Measurements from ENCODE around the gene CCDC134.

Gene CCDC134

DNA sequence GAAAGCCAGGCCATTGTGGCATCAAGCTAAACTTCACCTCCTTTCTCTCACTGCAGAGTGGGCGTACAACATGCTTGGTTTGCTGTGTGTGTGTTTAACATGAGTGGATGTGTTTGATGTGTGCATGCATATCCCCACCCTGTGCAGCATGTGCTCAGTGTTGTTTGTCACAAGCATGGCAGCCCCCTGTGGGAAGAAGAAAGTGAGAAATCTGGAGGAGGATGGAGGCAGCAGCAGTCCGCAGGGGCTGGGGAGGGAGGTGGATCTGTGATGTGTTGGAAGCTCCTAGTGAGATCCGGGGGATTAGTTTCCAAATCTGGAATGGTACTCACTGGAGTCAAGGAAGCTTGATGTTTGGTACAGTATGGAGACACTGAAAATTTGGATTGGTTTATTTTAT is 24.1 kb upstream of the CCDC134 start:
- TF ChIP-seq, protein P1, sequence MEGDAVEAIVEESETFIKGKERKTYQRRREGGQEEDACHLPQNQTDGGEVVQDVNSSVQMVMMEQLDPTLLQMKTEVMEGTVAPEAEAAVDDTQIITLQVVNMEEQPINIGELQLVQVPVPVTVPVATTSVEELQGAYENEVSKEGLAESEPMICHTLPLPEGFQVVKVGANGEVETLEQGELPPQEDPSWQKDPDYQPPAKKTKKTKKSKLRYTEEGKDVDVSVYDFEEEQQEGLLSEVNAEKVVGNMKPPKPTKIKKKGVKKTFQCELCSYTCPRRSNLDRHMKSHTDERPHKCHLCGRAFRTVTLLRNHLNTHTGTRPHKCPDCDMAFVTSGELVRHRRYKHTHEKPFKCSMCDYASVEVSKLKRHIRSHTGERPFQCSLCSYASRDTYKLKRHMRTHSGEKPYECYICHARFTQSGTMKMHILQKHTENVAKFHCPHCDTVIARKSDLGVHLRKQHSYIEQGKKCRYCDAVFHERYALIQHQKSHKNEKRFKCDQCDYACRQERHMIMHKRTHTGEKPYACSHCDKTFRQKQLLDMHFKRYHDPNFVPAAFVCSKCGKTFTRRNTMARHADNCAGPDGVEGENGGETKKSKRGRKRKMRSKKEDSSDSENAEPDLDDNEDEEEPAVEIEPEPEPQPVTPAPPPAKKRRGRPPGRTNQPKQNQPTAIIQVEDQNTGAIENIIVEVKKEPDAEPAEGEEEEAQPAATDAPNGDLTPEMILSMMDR (IDR thresholded peaks at IDR 0.05; ENCODE audit: low read depth, low read length): no peak
- no peak overlapping the region for H3K4me3 ChIP-seq (ENCODE audit: low read depth, low read length)

DNA sequence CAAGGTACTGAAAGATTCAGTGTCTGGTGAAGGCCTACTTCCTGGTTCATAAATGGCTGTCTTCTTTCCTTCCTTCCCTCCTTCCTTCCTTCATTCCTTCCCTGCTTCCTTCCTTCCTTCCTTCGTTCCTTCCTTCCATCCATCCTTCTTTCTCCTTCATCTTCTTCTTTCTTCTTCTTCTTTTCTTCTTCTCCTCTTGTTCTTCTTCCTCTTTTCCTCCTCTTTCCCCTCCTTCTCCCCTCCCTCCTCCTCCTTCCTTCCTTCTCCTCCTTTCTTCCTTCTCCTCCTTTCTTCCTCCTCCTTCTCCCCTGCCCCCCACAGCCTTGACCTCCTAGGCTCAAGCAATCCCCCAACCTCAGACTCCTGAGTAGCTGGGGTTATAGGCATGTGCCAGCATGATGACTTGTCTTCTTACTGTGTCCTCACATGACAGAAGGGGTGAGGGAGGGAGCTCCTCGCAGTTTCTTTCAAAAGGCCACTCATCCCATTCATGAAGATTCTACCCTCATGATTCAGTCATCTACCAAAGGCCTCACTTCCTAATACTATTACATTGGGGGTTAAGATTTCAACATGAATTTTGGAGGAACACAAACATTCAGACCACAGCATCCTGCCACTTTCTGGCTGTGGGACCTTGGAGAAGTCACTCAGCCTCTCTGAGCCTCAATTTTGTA is 22.6 kb upstream of the CCDC134 start:
- TF ChIP-seq, protein P1 (IDR thresholded peaks at IDR 0.05; ENCODE audit: low read depth, low read length): no peak

DNA sequence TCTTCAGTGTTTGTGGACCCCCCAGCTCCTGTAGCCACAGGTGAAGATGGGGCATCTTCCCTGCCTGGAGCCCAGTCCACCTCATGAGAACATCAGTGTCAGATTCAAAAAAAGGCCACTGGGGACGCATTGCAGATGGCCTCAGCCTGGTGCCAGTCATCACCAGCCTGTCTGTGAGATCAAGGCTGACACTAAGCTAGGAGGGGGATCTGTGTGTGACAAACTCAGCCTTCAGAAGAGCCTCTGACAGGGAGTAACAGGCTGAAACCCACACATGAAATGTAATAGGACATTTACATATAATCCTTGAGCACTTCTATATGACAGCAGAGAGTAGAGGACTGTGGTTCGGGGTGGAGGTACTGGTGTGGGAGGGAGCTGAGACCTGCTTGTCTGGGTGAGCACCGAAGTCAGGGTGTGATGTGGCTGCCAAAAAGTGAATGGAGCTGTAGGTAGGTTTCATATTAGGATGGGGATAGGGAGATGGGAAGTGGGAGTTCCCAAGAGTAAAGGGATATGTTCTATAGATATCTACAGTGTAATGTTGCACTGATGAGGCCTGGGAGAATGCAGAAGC is 20.5 kb upstream of the CCDC134 start:
- no peak overlapping the region for H3K4me3 ChIP-seq (ENCODE audit: low read depth, low read length)
- TF ChIP-seq, protein P1 (IDR thresholded peaks at IDR 0.05; ENCODE audit: low read depth, low read length): no peak

More for the DNA sequence above, 22.6 kb upstream of the CCDC134 start:
- H3K4me3 ChIP-seq (ENCODE audit: low read depth, low read length): no peak overlapping the region

DNA sequence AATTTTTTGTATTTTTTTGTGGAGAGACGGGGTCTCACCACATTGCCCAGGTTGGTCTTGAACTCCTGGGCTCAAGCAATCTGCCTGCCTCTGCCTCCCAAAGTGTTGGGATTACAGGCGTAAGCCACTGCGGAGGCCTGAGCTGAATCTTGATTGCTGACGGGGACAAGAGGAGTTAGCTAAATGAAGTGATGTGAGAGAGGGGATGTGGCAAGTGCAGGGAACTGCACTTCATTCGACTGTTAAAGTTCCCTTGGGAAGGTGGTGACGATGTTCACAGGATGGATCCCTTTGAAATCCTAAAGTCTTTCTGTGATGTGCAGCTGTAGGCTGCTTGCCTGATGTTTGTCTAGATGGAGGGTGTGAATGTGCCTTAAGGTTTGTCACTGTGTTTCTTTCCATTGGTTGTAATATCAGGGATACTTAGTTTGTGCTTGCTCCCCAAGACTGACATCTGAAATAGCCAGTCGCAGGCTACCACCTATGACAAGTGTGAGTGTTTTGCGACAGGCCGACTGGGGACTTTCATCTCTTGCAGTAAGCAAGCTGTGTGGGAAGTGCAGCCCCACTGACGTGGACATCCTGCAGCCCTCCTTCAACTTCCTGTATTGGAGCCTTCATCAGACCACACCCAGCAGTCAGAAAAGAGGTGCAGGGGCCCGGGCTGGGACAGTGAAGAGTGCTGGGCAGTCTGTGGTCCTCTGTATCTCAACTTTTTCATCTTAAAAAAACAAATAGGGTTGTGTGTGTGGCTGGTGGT is 19.6 kb upstream of the CCDC134 start:
- H3K4me3 ChIP-seq (ENCODE audit: low read depth, low read length): no peak overlapping the region
- TF ChIP-seq, protein P1 (IDR thresholded peaks at IDR 0.05; ENCODE audit: low read depth, low read length): no peak

DNA sequence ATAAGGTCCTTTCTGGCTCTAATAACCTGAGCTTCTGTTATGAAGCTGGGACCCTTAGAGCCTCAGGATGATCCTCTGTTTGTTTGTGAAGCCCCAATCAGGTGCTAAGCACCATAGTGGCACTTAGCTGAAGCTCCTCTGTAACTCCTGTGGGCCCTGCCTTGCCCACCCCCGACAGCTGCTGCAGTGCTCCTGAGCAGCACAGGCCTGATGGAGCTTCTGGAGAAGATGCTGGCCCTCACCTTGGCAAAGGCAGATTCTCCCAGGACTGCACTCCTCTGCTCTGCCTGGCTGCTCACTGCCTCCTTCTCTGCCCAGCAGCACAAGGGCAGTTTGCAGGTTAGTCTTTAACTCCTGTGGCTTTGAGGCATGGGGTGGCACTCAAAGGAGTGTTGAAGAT is 19.0 kb upstream of the CCDC134 start:
- TF ChIP-seq, protein P1 (IDR thresholded peaks at IDR 0.05; ENCODE audit: low read depth, low read length): no peak
- H3K4me3 ChIP-seq (ENCODE audit: low read depth, low read length): no peak overlapping the region

DNA sequence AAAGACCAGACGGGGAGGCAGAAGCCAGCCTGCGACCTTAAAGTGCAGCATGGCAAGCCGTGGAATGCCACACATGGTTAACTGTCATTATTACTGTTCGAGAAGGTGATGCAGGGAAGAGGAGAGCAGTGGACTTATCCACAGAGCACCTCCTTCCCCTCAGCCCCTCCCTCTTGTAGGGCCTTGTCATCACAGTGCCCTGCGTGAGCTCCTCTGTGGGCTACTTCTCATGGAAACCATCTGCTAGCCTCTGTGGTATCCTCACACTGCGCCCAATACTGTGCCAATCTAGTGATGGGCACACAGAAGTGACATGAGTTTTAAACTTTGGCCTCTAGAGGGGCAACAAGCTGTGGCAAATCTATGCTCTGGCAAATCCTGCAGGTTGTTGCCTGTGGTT is 18.2 kb upstream of the CCDC134 start:
- H3K4me3 ChIP-seq (ENCODE audit: low read depth, low read length): no peak overlapping the region

More for the DNA sequence above, 18.2 kb upstream of the CCDC134 start:
- TF ChIP-seq, protein P1 (IDR thresholded peaks at IDR 0.05; ENCODE audit: low read depth, low read length): no peak
